Right lobe of liver (tissue), 6 donors: ENCODE results near the gene CAND1. TPM values are rescaled to one million over a fixed set of nuclear protein-coding genes. Genes with fewer than 3 reads are reported as not detected.
A peak's percentile ranks its signal among the peaks of the same experiment; 100 is the strongest.

ENCODE experiments used
- ATAC-seq, 4 donors: fragments of 200-7000 bp; cut with Tn5 transposase; one replicate each; pipeline ENCODE4 v1.9.1; 2020; ENCODE audit warnings: mild to moderate bottlenecking in 4 of 4, moderate library complexity in 4 of 4
- DNase-seq, 3 donors: peaks; one replicate each; pipeline ENCODE4 v3.0.0-alpha.2; 2020
- H3K27ac ChIP-seq, 3 donors: fragments of 200-600 bp; one replicate each; pipeline ENCODE4 v1.8.0; 2022
- H3K27me3 ChIP-seq, 2 donors: fragments of 200-600 bp; one replicate each; pipeline ENCODE4 v1.8.0; 2022
- H3K36me3 ChIP-seq, 4 donors: fragments of 200-600 bp; sonication (generic) in 1 of 4; one replicate each; pipeline versions ENCODE4 v1.5.1 to v1.8.0; 2017 to 2022; ENCODE audit warnings: control low read depth in 1 of 4
- H3K4me1 ChIP-seq, 4 donors: fragments of 200-600 bp; sonication (generic) in 1 of 4; one replicate each; pipeline versions ENCODE4 v1.5.1 to v1.8.0; 2017 to 2022; ENCODE audit warnings: control low read depth in 1 of 4
- H3K4me3 ChIP-seq, 3 donors: fragments of 200-600 bp; one replicate each; pipeline ENCODE4 v1.8.0; 2022
- H3K9me3 ChIP-seq, 4 donors: fragments of 200-600 bp; sonication (generic) in 1 of 4; one replicate each; pipeline versions ENCODE4 v1.5.1 to v1.8.0; 2017 to 2022; ENCODE audit warnings: control low read depth in 1 of 4
- POLR2A ChIP-seq: fragments of 450-650 bp; IDR thresholded peaks from one replicate; pipeline ENCODE4 v1.6.1; 2017; ENCODE audit warnings: antibody characterized with exemption, mild to moderate bottlenecking
- WGBS: methylation state at CpG from one replicate; pipeline ENCODE4 v1.1.6; 2018; ENCODE audit warnings: low coverage, low lambda C conversion rate; ENCODE audit not compliant: insufficient coverage; ENCODE audit errors: missing lambda C conversion rate; 5-methylcytosine and 5-hydroxymethylcytosine counted together
- intact Hi-C, 2 donors: fragments of 100-400 bp; cut with DNase I; formaldehyde crosslinking; loops; one replicate each; pipeline versions ENCODE4 v1.11.2 to v1.14.1; 2022
- total RNA-seq, 6 experiments: library from RNA; depleted of rRNA in 2 of 6; stranded (reverse); fragments of >200 nt in 2 of 6; fragmentation: NEBNext Ultra II Directional in 3 of 6; extraction: Animal tissue kit (Norgen Biotek cat#: 25700) in 3 of 6; gene quantifications; one replicate each; pipeline versions ENCODE4 v1.1.0 to v1.2.4, GENCODE V29; 2016 to 2023
- TF ChIP-seq, protein P1 (sequence below), 4 donors: fragments of 200-600 bp in 3 of 4; fragments of 450-650 bp in 1 of 4; IDR thresholded peaks; one replicate each; pipeline versions ENCODE4 v1.5.1 to v1.8.0; 2016 to 2022; ENCODE audit warnings: antibody characterized with exemption in 4 of 4, mild to moderate bottlenecking in 2 of 4
- donor health status: DM: no; HTN: yes; CAD: no.
- donor health status: DM: no; HTN: no; CAD: no.
- donor health status: DM: no; HTN: no; CAD: no.
- donor health status: DM: no; HTN: yes; CAD: no.
- donor health status: DM: no; HTN: yes; CAD: no.

CAND1 gene
- total RNA-seq, 6 experiments from 2014 or later: 29.3 to 64.4 (median 57.6) TPM

DNA sequence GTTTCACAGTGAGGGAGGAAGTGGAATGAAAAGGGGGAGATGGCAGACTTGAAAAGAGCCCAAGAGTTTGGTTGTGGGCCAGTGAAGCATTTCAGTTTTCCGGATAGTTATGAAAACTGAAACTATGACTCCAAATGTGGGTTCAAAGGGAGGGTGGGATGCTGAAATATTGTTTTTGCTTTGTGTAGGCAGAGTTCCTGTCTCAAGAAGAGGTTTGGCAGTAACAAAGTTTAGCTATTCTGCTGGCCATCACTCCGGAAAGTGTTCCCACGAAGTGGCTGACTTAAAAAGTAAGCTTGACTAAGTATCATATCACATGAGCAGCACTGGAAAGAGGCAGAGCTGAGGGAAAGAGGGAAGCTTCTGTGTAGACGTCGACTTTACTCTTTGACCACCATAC is 85.2 kb downstream of the CAND1 start:
- no peak for DNase-seq
- intact Hi-C loops: loop anchor here (10.0 kb wide), 2 partner anchors 90 to 590 kb away; no protein-coding TSS in a partner anchor
- Histone ChIP-seq H3K9me3 (no peaks in the 10 kb centered on the region), H3K4me1 (peaks cover 0 to 8% (median 0%) of the 10 kb centered on the region in 4 donors), H3K36me3 (no peaks in the 10 kb centered on the region), H3K27ac (no peak overlapping the region), H3K4me3 (no peak overlapping the region), H3K27me3 (no peaks in the 10 kb centered on the region)
- WGBS: 53% methylated on average over 5 of the region's 5 CpGs
- ATAC-seq: no peak
- TF ChIP-seq, protein P1, sequence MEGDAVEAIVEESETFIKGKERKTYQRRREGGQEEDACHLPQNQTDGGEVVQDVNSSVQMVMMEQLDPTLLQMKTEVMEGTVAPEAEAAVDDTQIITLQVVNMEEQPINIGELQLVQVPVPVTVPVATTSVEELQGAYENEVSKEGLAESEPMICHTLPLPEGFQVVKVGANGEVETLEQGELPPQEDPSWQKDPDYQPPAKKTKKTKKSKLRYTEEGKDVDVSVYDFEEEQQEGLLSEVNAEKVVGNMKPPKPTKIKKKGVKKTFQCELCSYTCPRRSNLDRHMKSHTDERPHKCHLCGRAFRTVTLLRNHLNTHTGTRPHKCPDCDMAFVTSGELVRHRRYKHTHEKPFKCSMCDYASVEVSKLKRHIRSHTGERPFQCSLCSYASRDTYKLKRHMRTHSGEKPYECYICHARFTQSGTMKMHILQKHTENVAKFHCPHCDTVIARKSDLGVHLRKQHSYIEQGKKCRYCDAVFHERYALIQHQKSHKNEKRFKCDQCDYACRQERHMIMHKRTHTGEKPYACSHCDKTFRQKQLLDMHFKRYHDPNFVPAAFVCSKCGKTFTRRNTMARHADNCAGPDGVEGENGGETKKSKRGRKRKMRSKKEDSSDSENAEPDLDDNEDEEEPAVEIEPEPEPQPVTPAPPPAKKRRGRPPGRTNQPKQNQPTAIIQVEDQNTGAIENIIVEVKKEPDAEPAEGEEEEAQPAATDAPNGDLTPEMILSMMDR (IDR thresholded peaks at IDR 0.05): no peak
- TF ChIP-seq POLR2A: no peak

DNA sequence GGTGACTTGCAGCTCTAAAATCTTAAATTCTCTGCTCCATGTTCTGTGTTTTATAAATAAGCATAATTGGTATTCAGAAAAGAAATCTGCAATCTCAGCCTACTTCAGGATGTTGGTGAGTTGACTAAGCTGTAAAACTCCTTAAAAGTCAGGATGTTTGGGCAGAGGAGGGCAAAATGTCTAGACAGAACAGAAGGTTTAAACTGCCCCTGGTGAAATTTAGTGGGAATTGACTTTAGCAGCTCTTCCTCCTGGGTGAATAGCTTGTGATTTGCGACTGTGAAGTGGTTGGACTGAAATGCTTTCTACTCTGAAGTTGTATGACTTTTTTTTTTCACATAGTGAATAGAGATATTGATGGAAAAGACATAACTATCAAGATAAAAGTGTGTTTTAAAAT is 85.8 kb downstream of the CAND1 start:
- TF ChIP-seq, protein P1 (IDR thresholded peaks at IDR 0.05): no peak
- no peak for TF ChIP-seq POLR2A
- ATAC-seq: no peak
- H3K9me3 ChIP-seq: no peaks in the 10 kb centered on the region
- H3K36me3 ChIP-seq: no peaks in the 10 kb centered on the region
- H3K27me3 ChIP-seq: no peaks in the 10 kb centered on the region
- H3K27ac ChIP-seq: no peak overlapping the region
- DNase-seq: no peak
- intact Hi-C loops: loop anchor here (5.0 to 10.0 kb wide), 3 partner anchors 57 to 590 kb away; no protein-coding TSS in a partner anchor
- WGBS: 72% methylated on average over 1 of the region's 1 CpG
- peaks cover 0 to 8% (median 0%) of the 10 kb centered on the region in 4 donors for H3K4me1 ChIP-seq
- no peak overlapping the region for H3K4me3 ChIP-seq

DNA sequence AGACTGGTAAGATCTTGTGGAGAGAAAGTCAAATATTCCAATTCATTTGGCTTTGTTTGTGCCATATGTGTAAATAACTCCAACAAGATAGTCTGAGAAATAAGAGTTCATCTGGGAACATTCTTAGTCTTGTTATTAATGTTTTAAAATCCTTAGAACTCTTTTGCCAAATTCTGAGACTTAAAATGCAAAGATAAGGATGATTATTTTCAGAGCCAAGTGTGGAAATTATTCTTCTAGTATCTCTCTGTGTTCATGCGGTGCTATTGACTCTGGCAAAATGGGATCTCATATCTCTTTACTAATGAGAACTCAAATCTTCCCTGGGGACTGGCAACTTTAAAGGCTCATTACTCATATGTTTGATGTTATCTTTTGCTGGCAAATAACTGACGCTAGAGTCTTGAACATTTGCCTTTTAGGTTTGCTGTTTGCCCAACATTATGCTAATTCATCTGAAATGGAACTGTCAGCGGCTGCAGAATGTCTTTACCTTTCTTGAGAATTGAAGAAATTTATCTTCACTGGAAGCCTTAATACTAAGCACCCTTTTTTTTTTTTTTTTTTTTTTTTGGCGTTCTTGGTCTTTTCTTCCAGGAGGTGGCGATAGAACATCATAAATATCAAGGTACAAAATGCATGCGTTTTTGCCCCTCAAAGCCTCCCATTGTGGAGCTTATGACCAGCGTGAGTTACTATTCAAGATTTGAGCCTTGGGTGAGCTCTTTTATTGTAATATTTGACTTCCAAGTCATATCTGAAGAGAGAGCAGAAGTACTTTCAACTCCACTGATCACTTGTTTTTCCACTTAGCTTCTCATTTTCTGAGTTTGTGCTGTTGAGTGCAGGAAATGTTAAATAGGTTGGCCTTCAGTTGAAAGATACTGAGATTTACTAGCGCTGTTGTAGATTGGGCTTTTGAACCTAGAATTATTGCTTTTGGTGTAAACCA is 86.5 kb downstream of the CAND1 start:
- H3K27me3 ChIP-seq: no peaks in the 10 kb centered on the region
- DNase-seq (no peak), ATAC-seq (peak; percentile 81 to 91 (median 88))
- WGBS: 8% methylated on average over 8 of the region's 8 CpGs
- H3K36me3 ChIP-seq: no peaks in the 10 kb centered on the region
- peak overlapping the region in 2 of 3 donors; percentile 30 to 39 for H3K27ac ChIP-seq
- no peak overlapping the region for H3K4me3 ChIP-seq
- H3K4me1 ChIP-seq: peaks cover 0 to 8% (median 0%) of the 10 kb centered on the region in 4 donors
- TF ChIP-seq POLR2A: no peak
- TF ChIP-seq, protein P1 (IDR thresholded peaks at IDR 0.05): peak; percentile 46 to 55 (median 50)
- intact Hi-C loops: loop anchor here (5.0 to 10.0 kb wide), 3 partner anchors 57 to 589 kb away; no protein-coding TSS in a partner anchor
- H3K9me3 ChIP-seq: no peaks in the 10 kb centered on the region

DNA sequence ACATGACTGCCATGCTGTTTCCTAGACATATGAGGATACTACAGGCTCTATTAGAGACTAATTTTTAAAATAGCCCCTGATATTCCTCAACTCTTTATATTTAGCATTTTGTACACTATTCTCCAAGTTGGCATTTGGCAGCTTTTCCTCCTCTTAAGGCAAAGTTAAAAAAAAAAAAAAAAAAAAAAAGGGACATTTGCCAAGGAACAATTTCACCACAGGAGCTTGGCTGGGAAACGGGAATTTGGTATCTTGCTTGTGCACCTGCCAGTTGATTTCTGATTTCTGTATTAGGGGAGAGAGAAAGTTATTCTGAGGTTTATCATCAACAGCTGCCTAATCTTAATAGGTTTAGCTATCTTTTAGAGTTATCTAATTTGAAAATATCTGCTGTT is 87.2 kb downstream of the CAND1 start:
- Histone ChIP-seq H3K27ac (peak overlapping the region in 2 of 3 donors; percentile 30 to 39), H3K9me3 (no peaks in the 10 kb centered on the region), H3K27me3 (no peaks in the 10 kb centered on the region), H3K36me3 (no peaks in the 10 kb centered on the region), H3K4me1 (peaks cover 0 to 8% (median 0%) of the 10 kb centered on the region in 4 donors), H3K4me3 (no peak overlapping the region)
- WGBS: 26% methylated on average over 1 of the region's 1 CpG
- DNase-seq: no peak
- TF ChIP-seq, protein P1 (IDR thresholded peaks at IDR 0.05): no peak
- no peak for TF ChIP-seq POLR2A
- peak; percentile 53 to 76 (median 62) for ATAC-seq
- intact Hi-C loops: loop anchor here (5.0 to 10.0 kb wide), 3 partner anchors 56 to 588 kb away; no protein-coding TSS in a partner anchor
